Stomach (tissue), 4 donors: ENCODE results near the gene TALDO1.

Experiments used
- CTCF ChIP-seq, 7 experiments: fragments of 450-650 bp in 4 of 7; fragments of 200-600 bp in 3 of 7; sonication (generic) in 3 of 7; IDR thresholded peaks; one replicate each; pipeline ENCODE4 v1.5.1; 2016 to 2019; ENCODE audit warnings: antibody characterized with exemption in 7 of 7, control low read depth in 2 of 7, mild to moderate bottlenecking in 1 of 7
- POLR2A ChIP-seq, 4 donors: fragments of 450-650 bp; IDR thresholded peaks; one replicate each; pipeline ENCODE4 v1.6.1; 2016; ENCODE audit warnings: antibody characterized with exemption in 4 of 4, control low read depth in 2 of 4, mild to moderate bottlenecking in 1 of 4, moderate library complexity in 1 of 4
- POLR2AphosphoS5 ChIP-seq, 3 donors: sonication (generic); formaldehyde crosslinking; IDR thresholded peaks; one replicate each; pipeline ENCODE4 v1.6.1; 2016; ENCODE audit warnings: antibody characterized with exemption in 3 of 3

- TF ChIP-seq CTCF (IDR thresholded peaks at IDR 0.05), result no peak
- no peak for TF ChIP-seq POLR2AphosphoS5 (IDR thresholded peaks at IDR 0.05)
- no peak for TF ChIP-seq POLR2A (IDR thresholded peaks at IDR 0.05)
These were observed 43.8 kb upstream of the TALDO1 start for GRCh38 chr11:703506-703905.
